GM12892 (cell line): ENCODE measurements around the gene CYTH1.
A peak's percentile ranks its signal among the peaks of the same experiment; 100 is the strongest.

Source experiments
- DNase-seq: peaks from one replicate; pipeline ENCODE4 v3.0.0; 2011; ENCODE audit not compliant: insufficient read length
- FAIRE-seq: peaks from 2 replicates; lab custom pipeline; 2011; peaks lifted over from hg19 to GRCh38; lab: Jason Lieb, UNC
- POLR2A ChIP-seq: IDR thresholded peaks from 2 replicates; pipeline ENCODE4 v1.6.1; 2011; ENCODE audit warnings: low read depth, low read length, control low read depth
- POLR2AphosphoS5 ChIP-seq: IDR thresholded peaks from 2 replicates; pipeline ENCODE4 v1.6.1; 2011; ENCODE audit warnings: low read depth, low read length, control low read depth
- TAF1 ChIP-seq: IDR thresholded peaks from 2 replicates; pipeline ENCODE4 v1.6.1; 2011; ENCODE audit warnings: low read depth, mild to moderate bottlenecking, control low read depth, low read length, borderline replicate concordance

Gene CYTH1

GRCh38 chr17:78748048-78748729 is 33.9 kb downstream of the CYTH1 start:
- no peak for DNase-seq
- peak; percentile 70 for FAIRE-seq
- TF ChIP-seq POLR2A: no peak
- no peak for TF ChIP-seq TAF1
- no peak for TF ChIP-seq POLR2AphosphoS5

- DNase-seq: no peak
- TF ChIP-seq TAF1 (no peak), POLR2AphosphoS5 (no peak), POLR2A (no peak)
- FAIRE-seq: no peak
These were observed 34.6 kb downstream of the CYTH1 start for GRCh38 chr17:78747488-78747887.

DNA sequence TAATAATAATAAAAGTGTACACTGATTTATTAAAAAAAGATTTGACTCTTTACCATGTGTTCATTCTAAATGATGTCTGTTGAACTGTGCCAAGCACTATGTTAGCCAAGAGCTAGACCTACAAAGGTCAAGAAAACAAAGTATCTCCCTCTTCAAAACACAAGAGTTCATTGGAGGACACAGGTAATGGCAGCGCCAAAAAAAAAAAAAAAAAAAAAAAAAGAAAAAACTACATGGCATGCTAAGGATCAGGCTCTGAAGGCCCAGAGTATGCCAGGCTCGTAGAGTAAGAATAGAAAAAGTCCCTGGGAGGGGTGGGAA is 35.2 kb downstream of the CYTH1 start:
- TF ChIP-seq POLR2AphosphoS5 (no peak), POLR2A (no peak), TAF1 (no peak)
- no peak for FAIRE-seq
- no peak for DNase-seq

GRCh38 chr17:78746263-78746948 is 35.7 kb downstream of the CYTH1 start:
- no peak for FAIRE-seq
- no peak for DNase-seq
- no peak for TF ChIP-seq TAF1
- TF ChIP-seq POLR2AphosphoS5: no peak
- no peak for TF ChIP-seq POLR2A

- DNase-seq (no peak), FAIRE-seq (no peak)
- TF ChIP-seq POLR2AphosphoS5 (no peak), POLR2A (no peak), TAF1 (no peak)
These were observed 36.5 kb downstream of the CYTH1 start for GRCh38 chr17:78745407-78746088.

- no peak for FAIRE-seq
- no peak for DNase-seq
- TF ChIP-seq POLR2AphosphoS5: no peak
These were observed 39.2 kb downstream of the CYTH1 start for GRCh38 chr17:78742901-78743300.

DNA sequence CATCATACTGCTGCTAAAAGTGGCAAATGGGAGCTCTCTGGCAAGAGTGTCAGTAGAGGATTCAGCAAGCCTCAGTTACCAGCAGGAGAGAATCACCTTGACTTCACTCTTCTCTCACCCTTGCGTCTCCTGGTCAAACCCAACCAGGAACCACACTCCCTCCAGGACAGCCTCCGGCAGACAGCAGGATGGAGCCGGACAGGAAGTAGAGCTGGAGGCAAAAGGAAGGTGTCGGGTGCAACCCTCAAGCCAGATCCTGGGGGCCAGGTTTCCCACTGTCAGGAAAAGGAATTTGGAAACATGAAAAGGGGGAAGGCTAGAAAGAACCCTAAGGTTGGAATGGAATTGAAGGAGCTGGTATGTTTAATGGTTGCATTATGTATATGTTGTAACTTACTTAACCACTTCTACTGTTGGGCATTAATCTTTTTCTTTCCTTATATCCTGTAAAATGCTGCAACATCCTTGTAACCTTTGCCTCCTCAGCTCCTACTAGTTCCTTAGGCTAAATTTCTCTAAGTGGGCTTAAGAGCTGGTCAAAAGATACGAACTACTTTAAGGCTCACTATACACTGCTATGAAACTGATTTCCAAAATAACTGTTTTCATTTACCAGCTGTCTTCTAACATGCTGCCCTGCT is 40.3 kb downstream of the CYTH1 start:
- FAIRE-seq: peak; percentile 5
- no peak for DNase-seq
- TF ChIP-seq POLR2A (no peak), POLR2AphosphoS5 (no peak), TAF1 (no peak)

GRCh38 chr17:78739331-78739931 is 42.6 kb downstream of the CYTH1 start:
- FAIRE-seq (peak; percentile 69), DNase-seq (no peak)
- TF ChIP-seq POLR2A: no peak; the same call in 1 of the 2 replicates
- no peak for TF ChIP-seq POLR2AphosphoS5
- no peak for TF ChIP-seq TAF1

DNA sequence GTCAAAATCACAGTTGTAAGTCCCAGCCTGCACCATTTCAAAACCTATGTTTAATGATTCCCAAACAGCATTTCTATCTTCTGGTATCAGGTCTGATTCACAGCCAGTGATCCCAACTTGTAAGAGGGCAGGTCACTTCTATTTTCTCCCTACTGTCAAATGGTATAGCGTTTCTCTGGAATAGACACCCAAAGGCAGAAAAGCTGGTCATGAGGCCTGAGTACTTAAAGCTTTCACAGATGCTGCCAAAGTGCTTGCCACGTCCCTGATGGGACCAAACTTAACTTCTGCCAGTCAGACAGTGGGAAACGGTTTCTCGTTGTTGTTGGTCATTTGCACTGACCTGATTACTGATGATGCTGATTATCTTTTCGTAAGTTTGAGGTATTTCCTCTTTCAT is 43.4 kb downstream of the CYTH1 start:
- DNase-seq (no peak), FAIRE-seq (no peak)
- TF ChIP-seq POLR2AphosphoS5 (no peak), POLR2A (no peak), TAF1 (no peak)

- TF ChIP-seq POLR2A: no peak
- no peak for TF ChIP-seq POLR2AphosphoS5
- no peak for TF ChIP-seq TAF1
- FAIRE-seq: no peak
These were observed 43.8 kb downstream of the CYTH1 start for GRCh38 chr17:78738278-78738677.

GRCh38 chr17:78737332-78737731 is 44.7 kb downstream of the CYTH1 start:
- DNase-seq: no peak
- TF ChIP-seq TAF1: no peak
- TF ChIP-seq POLR2A: no peak
- TF ChIP-seq POLR2AphosphoS5: no peak
- no peak for FAIRE-seq

More at GRCh38 chr17:78738278-78738677, 43.8 kb downstream of the CYTH1 start:
- DNase-seq: no peak
